ENCODE data around the gene GPR107.

Gene GPR107

DNA sequence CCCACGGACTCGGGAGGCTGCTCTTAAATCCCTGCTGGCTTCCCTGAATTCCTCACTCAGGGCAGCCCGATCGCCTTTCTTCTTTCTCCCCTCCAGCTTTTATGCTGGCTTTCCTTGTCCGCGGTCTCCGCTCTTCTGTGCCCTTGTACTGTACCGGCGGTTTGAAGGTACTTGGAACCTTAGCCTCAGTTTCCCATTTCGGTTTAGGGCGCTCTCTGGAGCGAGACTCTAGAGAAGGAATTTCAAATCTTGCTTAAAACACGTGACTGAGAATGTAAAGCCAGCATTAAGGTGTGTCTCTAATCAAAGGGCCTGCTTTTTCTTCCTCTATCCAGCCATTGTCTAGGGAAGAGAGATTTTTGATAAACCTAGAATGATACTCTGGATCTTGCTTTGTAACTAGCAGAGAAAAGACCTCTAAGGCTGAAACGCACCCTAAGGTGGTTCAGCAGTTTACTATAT, 650 bp downstream of the GPR107 start:
- DNase-seq (ENCODE audit: low read depth), result peak; percentile 29

DNA sequence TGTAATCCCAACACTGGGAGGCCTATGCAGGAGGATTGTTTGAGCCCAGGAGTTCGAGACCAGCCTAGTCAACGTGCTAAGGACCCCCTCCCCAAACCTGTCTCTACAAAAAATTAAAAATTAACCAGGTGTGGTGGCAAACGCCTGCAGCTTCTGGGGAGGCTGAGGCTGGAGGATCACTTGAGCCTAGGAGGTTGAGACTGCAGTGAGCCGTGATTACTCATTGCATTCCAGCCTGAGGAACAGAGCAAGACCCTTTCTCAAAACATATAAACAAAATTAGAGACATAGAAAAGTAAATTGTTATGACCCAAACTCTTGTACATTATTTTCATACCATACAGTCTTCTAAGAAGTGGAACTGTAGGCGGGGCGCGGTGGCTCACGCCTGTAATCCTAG, 1.1 kb downstream of the GPR107 start:
- DNase-seq (ENCODE audit: low read depth), result peak; percentile 37

DNA sequence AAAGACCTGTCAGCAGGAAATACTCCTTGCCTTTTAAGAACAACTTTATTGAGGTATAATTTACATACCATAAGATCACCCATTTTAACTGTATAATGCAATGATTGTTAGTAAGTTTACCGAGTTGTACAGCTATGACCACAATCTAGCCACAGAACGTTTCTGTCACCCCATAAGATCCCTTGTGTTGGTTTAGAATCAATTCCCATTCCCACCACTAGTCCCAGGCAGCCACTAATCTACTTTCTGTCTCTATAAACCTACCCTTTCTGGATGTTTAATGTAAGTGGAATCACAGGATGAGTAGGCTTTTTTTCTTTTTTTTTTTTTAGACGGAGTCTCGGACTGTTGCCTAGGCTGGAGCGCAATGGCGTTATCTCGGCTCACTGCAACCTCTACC, 4.4 kb downstream of the GPR107 start:
- peak; percentile 50 for DNase-seq (ENCODE audit: low read depth)

DNA sequence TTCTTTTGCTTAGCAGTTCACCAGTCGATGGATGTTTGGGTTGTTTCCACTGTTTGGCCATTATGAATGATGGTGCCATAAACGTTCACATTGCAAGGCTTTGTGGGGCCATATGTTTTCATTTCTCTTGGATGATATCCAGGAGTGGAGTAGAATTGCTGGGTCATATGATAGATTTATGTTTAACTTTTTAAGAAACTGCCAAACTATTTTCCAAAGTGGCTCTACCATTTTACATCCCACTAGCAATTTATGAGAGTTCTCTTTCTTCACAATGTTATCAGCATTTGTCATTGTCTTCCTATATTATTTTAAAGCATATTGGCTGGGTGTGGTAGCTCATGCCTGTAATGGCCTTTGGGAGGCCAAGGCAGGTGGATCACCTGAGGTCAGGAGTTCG, 5.2 kb downstream of the GPR107 start:
- DNase-seq (ENCODE audit: low read depth), result no peak

DNA sequence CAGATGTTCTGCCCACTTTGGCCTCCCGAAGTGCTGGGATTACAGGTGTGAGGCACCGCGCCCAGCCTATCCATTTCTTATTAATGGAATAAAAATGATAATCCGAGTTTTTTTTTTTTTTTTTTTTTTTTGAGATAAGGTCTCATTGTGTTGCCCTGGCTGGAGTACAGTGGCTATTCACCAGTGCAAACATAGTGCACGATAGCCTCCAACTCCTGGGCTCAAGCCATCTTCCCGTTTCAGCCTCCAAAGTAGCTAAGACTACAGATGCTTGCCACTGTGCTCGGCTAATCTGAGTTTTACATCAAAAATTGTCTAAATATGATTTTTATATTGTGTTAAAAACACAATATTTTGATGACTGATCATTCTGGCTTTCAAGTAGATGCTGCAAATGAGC, 6.6 kb downstream of the GPR107 start:
- no peak for DNase-seq (ENCODE audit: low read depth)

DNA sequence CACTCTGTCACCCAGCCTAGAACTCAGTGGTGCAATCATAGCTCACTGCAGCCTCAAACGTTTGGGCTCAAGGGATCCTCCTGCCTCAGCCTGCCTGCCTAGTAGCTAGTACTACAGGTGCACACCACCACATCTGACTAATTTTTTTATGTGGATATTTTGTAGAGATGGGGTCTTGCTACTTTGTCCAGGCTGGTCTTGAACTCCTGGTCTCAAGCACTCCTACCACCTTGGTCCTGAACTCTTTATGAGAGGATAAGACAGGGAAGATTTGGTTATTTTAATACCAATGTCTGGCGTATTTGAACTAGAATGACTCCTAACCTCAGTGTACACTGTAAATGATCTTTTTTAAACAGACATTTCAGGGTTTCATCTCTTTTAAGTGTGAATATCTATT, 9.0 kb downstream of the GPR107 start:
- DNase-seq (ENCODE audit: low read depth), result no peak

DNA sequence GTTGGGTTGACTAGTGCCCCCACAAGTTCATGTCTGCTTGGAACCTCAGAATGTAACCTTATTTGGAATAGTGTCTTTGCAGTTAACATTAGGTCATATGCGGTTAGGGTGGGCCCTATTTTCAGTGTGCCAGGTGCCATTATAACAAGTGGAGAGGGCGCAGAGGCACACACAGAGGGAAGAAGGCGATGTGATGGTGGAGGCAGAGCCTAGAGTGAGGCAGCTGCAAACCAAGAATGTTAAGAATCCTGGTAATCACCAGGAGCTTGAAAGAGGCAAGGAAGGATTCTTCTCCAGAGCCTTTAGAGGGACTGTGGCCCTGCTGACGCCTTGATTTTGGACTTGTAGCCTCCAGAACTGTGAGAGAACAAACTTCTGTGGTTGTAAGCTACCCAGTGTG, 10.9 kb downstream of the GPR107 start:
- no peak for DNase-seq (ENCODE audit: low read depth)

DNA sequence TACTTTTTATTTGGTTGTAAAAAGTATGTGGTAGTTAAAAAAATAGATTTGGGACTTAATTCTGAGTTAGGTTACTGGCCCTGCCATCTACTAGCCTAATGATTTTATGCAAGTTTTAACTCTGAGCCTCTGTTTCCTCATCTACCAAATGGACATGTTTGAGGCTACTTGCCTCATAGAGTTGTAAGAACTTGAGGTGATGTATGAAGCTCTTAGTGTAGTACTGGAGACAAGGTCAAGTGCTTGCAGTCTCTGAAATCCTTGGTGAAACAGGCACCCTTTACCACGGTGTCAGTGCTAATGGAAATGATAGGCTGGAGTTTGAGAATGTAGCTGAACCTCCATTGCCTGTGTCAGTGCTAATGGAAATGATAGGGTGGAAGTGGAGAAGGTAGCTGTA, 15.3 kb downstream of the GPR107 start:
- DNase-seq (ENCODE audit: low read depth), result no peak

DNA sequence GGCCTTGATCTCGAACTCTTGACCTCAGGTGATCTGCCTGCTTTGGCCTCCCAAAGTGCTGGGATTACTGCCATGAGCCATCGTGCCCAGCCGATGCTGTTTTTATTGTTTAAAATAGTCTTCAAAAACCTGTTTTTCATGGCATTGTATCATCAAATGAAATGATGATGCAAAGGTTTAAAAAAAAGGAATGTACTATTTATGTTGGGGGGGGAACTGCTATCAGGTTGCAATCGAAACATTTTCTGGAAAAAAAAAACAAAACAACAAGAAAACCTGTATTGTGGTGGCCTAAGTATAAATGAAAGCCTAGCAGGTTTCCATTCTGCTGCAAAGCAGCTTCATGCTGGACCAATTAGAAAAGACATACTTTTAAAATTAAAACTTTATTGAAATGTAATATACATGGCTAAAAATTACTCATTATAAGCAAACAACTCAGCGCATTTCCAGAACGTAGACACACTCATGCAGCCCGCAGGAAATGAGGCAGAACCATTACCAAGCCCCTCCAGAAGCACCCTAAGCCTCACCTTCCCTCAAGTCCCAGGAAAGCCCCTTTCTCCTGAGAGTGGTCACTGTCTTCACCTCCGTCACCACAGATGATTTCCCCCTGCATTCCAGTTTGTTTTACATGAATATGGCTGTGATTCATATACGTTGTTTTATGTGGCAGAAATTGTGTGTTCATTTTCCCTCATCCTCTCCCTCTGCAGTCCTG, 19.0 kb downstream of the GPR107 start:
- DNase-seq (ENCODE audit: low read depth), result peak; percentile 84

DNA sequence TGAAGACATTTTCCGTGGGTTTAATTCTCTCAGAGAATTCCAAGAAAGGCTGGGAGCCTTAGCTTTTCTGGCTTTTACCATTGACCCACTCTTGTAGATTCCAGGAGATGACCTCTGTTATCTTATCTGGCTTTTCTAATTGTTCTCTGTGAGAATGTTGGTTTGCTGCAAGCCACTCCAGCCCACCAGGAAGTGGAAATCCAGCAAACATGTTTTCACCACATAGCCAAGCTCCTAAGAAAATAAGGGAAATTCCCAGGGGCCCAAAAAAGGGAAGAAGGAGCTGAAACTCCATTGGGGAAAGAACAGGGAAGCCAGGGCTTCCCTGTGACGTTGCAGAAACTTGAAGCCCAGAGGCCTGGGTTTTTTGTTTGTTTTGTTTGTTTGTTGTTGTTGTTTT, 19.7 kb downstream of the GPR107 start:
- DNase-seq (ENCODE audit: low read depth), result peak; percentile 36

DNA sequence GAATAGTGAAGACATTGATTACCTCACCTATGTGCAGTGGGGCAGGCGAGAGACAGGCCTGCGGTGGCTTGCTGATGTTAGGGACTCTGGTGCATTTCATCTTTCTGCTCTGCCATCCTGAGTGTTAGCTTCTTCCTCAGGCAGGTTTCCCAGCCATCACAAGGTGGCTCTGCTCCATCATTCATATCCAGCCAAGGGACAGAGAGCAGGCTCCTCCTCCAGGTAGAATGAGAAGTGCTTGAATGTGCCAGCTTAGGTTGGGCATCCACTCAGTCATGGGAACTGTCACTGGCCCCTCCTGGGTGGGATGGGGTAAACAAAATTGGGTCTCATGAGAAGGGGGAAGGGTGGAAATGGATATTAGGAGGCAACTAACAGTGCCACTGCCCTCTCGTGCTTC, 24.8 kb downstream of the GPR107 start:
- DNase-seq (ENCODE audit: low read depth), result no peak

DNA sequence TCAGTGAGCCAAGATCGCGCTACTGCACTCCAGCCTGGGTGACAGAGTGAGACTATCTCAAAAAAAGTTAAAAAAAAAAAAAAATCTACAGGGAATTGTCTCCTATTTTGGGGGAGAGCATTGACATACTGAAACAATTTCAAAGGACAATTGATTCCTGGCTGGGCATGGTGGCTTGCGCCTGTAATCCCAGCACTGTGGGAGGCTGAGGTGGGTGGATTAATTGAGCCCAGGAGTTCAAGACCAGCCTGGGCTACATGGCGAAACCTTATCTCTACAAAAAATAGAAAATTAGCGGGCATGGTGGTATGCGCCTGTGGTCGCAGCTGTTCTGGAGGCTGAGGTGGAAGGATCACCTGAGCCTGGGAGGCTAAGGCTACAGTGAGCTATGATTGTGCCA, 30.6 kb downstream of the GPR107 start:
- DNase-seq (ENCODE audit: low read depth), result no peak

DNA sequence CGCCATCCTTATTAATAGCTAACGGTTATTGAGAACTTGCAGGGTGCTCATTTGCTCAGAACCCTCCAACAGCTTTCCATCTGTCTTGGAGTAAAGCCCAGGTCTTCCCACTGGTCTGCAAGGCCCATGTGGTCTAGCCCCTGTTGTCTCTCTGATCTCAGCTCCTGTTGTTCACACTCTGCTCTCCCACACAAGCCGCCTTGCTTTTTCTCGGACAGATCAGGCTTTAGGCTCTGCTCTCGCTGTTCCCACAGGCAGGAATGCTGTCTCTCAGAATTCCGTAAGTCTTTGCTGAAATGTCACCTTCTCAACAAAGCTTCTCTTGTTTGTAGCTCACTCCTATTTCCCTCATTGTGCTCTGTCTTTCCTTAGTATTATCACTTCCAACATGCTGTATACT, 34.3 kb downstream of the GPR107 start:
- DNase-seq (ENCODE audit: low read depth), result no peak

DNA sequence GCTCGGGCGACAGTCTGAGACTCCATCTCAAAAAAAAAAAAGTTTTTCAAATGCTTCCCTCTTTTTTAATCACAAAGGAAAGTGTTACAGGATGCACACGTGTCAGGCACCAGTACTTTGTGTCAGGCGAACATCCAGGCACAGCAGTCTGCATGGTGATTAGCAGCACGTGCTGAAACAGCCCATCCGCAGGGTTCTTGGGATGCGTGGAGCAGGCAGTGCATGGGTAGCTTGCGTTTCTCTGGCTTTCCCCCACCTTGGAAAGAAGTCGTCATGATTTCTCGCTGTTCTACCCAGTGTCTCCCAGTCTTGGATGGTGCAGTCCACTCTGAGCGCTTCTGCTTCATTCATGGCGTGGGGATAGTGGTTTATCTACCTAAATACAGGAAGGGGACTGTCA, 35.4 kb downstream of the GPR107 start:
- DNase-seq (ENCODE audit: low read depth), result no peak

DNA sequence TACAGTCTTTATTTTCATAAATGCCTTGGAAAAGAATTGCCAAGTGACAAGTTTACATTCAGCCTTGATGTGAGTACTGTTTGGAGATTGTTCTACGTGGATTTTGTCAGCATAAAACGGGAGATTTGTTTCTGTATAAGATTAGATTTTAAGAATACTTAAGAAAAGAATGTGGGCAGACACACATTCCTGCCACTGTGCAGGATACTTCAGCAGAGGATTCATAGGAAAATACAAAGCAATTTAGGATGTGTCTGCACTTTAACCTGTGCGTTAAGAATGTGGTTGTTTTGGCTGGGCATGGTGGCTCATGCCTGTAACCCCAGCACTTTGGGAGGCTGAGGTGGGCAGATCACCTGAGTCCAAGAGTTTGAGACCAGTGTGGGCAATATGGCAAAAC, 37.2 kb downstream of the GPR107 start:
- no peak for DNase-seq (ENCODE audit: low read depth)

DNA sequence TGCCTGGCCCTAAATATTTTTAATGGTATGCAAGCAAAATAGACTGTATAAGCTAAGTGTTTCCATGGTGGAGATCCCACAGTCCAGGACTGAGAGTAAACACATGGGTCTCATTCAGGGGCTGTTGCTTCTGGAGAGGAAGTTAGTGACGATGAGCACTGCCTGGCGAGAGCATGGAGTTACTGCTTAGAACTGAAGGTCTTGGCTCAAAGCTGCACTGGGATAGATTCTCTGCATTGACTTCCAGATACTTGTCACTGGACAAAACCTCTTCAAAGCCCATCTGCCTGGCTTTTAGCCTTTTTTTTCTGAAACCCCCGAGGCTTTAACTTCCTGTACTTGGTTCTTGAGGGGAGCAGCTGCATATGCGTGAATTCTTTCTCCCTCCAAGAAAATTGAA, 39.2 kb downstream of the GPR107 start:
- no peak for DNase-seq (ENCODE audit: low read depth)

DNA sequence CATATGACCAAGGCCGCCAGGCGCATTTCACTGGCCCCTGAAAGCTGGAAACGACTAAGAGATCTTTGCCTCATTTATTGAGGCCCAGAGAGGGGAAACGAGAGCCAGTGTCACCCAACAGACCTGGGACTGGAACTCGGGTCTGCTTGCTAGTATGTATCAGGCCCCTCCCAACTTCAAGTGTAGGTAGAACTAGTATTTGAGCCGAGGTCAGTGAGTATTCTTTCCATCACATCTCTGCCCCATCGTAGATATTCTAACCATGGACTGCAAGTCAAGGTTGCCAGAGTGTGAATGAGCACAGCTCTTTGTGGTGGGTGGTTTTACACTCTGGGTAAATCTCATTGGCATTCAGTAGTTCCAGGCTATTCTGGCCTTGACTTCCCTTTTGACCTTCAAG, 42.2 kb downstream of the GPR107 start:
- DNase-seq (ENCODE audit: low read depth), result no peak

DNA sequence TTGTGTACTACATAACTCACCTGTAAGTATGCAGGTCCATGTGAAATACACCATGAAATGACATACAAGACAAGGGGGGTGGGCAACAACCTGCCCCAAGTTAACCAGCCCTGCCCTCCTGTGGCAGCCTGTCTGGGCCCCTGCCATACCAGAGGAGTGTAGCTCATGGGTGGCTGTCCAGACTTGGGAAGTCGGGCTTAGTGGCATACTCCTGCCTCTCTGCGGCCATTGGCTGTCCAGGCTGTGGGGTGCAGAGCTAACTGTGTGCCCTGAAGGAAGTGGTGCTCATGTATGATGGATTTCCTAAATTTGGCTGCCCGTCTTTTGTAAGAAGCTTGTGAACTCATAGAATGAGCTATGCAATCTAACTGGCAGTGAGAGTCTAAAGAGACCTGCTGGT, 47.0 kb downstream of the GPR107 start:
- DNase-seq (ENCODE audit: low read depth), result no peak

DNA sequence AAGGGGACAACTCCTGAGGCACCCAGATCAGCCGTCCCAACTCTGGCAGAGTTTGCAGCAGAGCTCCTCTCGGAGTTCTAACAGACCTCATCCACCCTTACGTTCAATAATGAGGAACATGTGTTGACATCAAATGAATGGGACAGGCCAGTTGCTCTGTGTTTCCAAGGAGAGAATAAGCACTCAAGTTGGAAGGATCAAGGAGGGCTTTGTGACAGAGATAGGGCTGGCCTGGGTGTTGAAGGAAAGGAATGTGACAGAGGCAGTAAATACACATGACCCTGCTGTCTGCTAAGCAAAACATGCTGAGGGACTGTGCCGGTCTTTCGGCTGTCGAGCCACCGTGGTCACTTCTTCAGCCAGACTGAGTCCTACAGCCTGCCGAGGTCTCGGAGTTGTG, 48.2 kb downstream of the GPR107 start:
- no peak for DNase-seq (ENCODE audit: low read depth)

DNA sequence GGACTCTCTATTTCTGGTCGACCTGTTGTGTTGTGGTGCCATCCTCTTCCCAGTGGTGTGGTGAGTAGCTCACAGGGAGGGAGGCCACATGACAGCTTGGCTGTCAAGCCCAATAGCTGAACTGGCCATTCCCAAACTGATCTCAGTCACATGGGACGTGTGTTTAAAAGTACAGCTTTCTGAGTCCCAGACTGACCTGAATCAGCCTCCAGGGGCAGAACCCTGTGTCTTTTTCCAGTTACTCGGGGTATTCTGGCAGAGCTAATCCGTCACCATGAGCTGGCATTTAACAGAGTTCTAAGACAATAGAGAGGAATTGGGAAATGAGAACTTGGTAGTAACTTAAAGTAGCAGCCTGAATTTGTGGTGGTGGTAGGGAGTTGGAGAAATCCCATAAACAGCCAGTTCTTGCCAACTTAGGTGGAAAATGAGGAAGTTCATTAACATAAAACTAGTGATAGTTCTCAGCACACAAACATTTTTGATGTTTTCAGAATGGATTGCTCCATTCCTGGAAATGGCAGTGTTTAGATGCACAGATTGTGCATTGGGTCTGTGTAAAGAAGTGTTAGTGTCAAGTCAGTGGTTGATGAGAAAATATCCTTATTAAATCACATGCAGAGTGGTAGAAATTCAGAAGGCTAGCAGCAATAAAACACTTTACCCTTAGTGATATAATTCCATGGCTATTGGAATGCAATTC, 50.9 kb downstream of the GPR107 start:
- no peak for DNase-seq (ENCODE audit: low read depth)

DNA sequence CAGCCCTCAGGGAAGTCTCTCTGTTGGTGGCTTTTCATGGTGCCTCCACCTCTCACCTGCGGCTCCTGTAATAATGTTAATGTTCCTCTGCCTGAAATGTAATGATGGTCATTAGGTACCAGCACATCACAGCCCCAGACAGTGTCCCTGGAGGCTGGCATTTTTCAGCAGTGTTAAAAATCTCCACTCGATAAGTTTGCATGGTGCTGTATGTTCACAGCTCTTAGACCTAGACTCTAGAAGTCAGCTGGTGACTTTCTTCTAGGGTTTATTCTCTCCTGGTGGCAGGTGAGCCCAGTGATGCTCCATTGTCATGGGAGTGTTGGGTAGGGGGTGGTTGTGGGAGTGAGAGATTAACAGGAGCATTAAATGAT, 53.1 kb downstream of the GPR107 start:
- DNase-seq (ENCODE audit: low read depth), result no peak

DNA sequence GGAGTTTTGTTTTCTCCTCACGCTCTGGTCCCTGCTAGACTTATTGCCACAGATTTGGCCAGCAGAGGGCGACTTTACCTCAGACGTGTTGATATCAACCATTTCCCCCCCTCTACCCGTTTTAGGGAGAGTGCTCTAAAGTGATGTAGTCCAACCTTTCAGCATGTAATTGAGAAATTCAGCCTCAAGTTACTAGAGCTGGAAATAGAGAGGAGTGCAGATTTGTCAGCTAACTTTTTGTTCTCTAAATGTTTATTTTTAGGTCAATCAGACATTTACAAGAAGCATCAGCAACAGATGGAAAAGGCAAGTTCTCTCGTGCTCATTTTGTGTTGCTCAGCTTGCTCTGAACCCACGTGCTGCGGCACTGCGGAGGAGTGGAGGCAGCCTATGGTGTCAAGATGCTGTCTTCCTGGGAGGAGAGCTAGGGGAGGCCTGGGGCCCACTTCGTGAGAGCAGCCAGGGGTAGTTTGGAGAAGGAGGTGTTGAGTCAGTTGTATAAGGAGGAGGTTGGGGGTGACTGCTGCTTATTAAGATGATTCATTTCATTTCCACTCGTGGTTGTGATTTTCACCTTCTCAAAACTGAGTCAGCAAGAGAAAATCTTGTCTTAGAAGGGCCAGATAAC, 53.6 kb downstream of the GPR107 start:
- DNase-seq (ENCODE audit: low read depth), result peak; percentile 84

DNA sequence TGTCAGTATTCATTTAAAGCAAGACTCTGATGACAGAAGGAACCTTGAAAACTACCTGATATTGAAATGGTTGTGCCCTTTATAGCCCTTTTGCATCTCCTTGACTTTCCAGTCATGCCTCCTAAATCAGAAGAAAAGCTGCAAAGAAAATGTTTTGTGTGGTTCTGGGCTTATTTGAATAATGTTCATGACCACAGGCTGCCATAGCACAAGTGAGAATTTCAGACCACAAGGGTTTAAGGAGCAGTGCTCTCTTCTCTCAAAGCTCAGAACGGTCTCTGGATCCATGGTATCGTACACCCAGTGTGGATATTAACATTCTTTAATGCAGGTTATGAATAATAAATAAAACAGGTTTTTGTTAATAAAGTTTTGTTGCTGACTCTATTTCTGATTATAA, 54.2 kb downstream of the GPR107 start:
- DNase-seq (ENCODE audit: low read depth), result no peak

DNA sequence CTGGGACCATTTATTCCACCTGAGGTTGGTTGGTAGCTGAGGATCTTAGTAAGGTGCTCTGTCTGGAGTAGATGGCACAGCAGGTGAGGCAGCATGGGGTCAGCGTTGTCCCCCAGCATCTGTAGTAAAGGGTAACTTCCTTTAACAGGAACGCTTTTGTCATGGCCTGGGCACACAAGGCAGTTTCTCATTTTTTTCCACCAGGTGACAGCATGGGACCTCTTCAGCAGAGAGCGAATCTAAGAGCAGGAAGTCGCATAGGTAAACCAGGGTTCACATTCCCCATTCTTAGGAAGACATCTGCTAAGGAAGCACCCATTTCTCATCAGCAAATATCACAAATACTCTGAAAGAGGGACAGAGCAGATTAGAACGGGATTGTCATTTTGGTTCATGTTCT, 56.5 kb downstream of the GPR107 start:
- no peak for DNase-seq (ENCODE audit: low read depth)

All from ELR (cell line).